HG02852 (cell line): ENCODE measurements around the gene PRKRA.
"Not testable (repeated sequence)": the region's sequence is repeated elsewhere in the genome, so short reads cannot be mapped to it uniquely, and the experiment has no call there.

Experiments
- ATAC-seq: cut with Tn5 transposase; IDR thresholded peaks from one replicate; pipeline ENCODE4 v1.9.1; 2021; ENCODE audit warnings: mild to moderate bottlenecking, moderate library complexity; ENCODE audit not compliant: unreplicated experiment

The PRKRA gene

GRCh38 chr2:178469219-178469849 lies 18.4 kb upstream of the PRKRA start:
- ATAC-seq = no peak

- no peak for ATAC-seq
These were observed 6.5 kb upstream of the PRKRA start for GRCh38 chr2:178457390-178457886.

GRCh38 chr2:178455947-178456346 lies 5.0 kb upstream of the PRKRA start:
- ATAC-seq = no peak

GRCh38 chr2:178452870-178453269 lies 1.9 kb upstream of the PRKRA start:
- no peak for ATAC-seq

GRCh38 chr2:178452334-178452733 lies 1.4 kb upstream of the PRKRA start:
- no peak for ATAC-seq

GRCh38 chr2:178450524-178450773 lies 526 bp downstream of the PRKRA start:
- ATAC-seq = peak; percentile 49

- ATAC-seq = peak; percentile 7
These were observed 1.1 kb downstream of the PRKRA start for GRCh38 chr2:178449700-178450523.

- no peak for ATAC-seq
These were observed 1.9 kb downstream of the PRKRA start for GRCh38 chr2:178448968-178449661.

GRCh38 chr2:178441426-178441825 lies 9.5 kb downstream of the PRKRA start:
- ATAC-seq = no peak

- ATAC-seq = no peak
These were observed 14.3 kb downstream of the PRKRA start for GRCh38 chr2:178436662-178437061.

- ATAC-seq = no peak
These were observed 21.6 kb downstream of the PRKRA start for GRCh38 chr2:178429336-178429735.

GRCh38 chr2:178428396-178428806 lies 22.6 kb downstream of the PRKRA start:
- no peak for ATAC-seq

GRCh38 chr2:178427458-178427857 lies 23.5 kb downstream of the PRKRA start:
- no peak for ATAC-seq

GRCh38 chr2:178426388-178426787 lies 24.6 kb downstream of the PRKRA start:
- ATAC-seq = no peak

GRCh38 chr2:178425255-178425827 lies 25.6 kb downstream of the PRKRA start:
- no peak for ATAC-seq

- not testable (repeated sequence) for ATAC-seq
These were observed 27.2 kb downstream of the PRKRA start for GRCh38 chr2:178423746-178424145.

- no peak for ATAC-seq
These were observed 28.9 kb downstream of the PRKRA start for GRCh38 chr2:178422097-178422496.

- ATAC-seq = no peak
These were observed 30.4 kb downstream of the PRKRA start for GRCh38 chr2:178420463-178420999.

GRCh38 chr2:178419123-178419522 lies 31.9 kb downstream of the PRKRA start:
- no peak for ATAC-seq

GRCh38 chr2:178418426-178418825 lies 32.5 kb downstream of the PRKRA start:
- no peak for ATAC-seq

GRCh38 chr2:178417916-178418315 lies 33.1 kb downstream of the PRKRA start:
- ATAC-seq = no peak
